GM18508 (cell line): Measurements from ENCODE around the gene SLC6A19.

Experiments
- ATAC-seq: cut with Tn5 transposase; IDR thresholded peaks from one replicate; pipeline ENCODE4 v1.9.1; 2021; ENCODE audit warnings: moderate number of reproducible peaks; ENCODE audit not compliant: insufficient read depth, unreplicated experiment

The SLC6A19 gene

DNA sequence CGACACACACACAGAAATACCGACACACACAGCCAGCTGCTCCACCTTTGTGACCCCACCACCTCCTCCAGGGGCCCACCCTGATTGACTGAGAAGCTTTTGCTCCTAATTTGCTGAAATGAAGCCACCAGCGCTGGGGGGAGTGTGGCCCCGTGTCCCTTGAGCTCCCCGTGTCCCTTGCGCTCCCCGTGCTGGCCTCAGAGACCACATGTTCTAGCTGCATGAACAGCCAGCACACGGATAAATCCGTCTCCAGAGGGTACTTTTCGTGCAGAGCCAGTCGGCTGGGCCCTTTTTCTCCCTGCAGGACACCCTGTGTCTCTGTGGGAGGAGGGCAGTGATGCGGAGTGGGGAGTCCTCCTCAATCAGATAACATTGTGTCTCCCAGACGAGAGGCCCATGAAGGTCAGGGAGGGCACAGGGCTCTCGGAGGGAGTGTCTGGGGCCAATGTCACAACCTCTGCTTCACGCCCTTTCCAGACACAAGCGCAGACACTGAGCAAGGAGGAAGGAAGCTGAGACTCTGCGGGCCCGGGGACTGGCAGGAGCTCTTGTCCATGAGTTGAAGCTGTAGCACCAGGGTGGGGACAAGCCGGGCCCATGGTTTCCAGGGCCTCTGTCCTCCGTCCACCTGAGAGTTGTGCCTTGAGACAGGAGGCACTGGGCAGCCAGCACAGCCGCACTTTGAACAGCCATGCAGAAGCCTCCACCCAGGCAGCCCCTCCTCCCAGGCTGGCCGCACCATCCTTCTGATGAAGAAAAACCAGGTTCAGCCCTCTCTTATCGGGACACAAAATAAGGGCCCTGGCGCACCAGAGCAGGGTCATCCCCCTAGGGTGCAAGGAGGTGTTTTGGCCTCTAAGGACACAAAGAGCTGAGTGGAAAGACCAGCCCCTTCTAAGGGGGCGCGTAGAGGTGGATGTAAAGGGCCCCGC, 36.4 kb upstream of the SLC6A19 start:
- no peak for ATAC-seq

DNA sequence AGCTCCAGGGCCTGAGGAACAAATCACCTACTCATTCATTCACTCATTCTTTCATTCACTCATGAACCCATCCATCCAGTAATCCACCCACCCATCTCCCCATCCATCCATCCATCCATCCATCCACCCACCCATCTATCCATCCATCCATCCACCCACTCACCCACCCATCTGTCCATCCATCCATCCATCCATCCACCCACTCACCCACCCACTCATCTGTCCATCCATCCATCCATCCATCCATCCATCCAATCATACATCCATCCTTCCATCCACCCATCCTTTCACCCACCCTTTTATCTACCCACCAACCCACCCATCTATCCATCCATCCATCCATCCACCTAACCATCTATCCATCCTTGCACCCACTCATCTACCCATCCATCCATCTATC, 35.5 kb upstream of the SLC6A19 start:
- ATAC-seq: no peak

GRCh38 chr5:1166370-1166769, 35.0 kb upstream of the SLC6A19 start:
- ATAC-seq: no peak

DNA sequence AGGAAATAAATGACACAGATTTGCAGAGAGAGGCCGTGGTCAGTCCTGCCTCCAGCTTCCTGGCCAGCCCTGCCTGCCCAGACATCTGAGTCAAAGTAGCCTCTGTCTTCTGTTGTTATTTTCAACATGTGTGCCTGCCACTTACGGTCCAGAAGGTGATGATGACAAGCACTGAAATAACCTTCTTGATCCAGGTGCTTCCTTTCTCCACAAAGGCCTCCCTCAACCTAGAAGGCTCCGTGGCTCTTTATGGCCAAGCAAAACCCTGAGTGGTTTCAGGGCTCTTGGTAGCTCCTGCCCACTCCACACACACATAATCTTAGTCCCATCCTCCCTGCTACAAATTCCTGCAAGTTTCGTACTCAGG, 34.1 kb upstream of the SLC6A19 start:
- no peak for ATAC-seq

DNA sequence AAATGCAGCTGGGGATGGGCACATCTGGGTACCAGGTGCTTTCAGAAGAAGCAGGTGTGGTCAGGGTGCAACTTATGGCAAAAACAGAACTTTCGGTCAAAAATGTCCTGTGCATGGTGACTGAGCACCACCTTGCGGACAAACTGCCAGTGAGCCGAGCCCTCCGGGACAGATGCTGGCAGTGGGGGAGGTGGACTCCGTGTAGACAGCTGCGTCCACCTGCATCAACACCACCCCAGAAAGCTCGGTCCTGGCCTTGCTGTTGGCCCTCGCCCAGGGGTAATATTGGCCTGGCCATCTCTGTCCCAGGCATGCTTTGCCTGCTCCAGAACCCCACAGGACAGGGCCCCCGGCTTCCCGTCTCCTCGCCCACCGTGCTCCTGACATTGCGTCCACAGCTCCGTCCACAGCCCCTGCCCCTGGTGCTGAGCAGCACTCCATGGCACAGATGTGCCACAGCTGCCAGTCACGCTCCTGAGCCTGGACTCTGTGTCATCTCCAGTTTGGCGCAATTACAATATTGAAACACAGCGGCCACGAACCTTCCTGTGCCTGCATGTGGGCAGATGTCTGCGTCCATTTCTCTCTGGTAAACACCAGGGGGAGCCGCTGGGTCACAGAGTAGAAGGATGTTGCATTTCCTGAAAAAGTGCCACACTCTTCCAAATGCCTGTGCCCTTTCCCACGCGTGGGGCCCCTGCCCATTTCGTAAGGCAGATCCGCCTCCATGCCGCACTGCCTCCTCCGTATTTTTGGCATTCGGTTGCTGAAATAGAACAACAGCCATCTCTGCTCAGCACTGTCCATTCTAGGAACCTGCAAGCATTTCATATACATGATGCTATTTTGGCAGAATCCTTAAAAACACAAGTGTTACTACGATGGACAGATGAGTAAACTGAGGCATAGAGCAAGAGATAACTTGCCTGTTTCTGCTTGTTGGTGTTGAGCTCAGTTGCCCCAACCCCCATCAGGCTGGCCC, 33.4 kb upstream of the SLC6A19 start:
- no peak for ATAC-seq

DNA sequence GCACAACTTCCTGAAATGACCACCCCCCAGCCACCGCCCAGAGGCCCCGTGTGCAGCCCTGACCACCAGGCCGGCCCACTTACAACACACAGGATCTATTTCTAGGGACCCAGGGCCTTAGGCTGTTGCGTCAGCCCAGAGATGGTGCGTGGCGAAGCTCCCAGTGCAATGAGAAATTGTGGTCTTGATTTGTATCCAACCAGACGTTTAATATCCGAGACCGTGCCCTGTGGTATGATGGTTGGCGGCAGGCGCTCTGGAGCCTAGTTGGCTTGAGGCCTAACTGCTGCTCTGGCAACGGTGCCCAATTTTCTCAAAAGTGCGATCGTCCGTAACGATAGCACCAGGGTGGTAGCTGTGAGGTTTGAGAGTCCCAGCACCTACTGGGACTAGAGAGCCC, 32.6 kb upstream of the SLC6A19 start:
- ATAC-seq: no peak

GRCh38 chr5:1169211-1170115, 31.9 kb upstream of the SLC6A19 start:
- no peak for ATAC-seq

- no peak for ATAC-seq
Measured at GRCh38 chr5:1171340-1171941, 30.0 kb upstream of the SLC6A19 start.

- ATAC-seq: no peak
Measured at GRCh38 chr5:1172007-1172581, 29.3 kb upstream of the SLC6A19 start.

DNA sequence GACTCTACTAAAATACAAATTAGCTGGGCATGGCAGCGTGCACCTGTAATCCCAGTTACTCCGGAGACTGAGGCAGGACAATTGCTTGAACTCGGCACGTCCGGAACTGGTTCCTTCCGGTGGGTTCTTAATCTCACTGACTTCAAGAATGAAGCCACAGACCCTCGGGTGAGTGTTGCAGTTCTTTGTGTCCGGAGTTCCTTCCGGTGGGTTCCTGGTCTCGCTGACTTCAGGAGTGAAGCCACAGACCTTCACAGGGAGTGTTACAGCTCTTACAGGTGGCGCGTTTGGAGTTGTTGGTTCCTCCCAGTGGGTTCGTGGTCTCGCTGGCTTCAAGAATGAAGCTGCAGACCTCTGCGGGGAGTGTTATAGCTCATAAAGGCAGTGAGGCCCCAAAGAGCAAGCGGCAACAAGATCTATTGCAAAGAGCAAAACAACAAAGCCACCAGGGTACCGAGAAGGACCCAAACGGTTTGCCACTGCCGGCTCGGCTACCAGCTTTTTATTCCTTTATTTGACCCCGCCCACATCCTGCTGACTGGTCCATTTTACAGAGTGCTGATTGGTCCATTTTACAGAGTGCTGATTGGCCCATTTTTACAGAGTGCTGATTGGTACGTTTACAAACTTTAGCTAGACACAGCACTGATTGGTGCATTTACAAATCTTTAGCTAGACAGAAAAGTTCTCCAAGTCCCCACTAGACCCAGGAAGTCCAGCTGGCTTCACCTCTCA, 28.6 kb upstream of the SLC6A19 start:
- no peak for ATAC-seq

GRCh38 chr5:1173485-1174070, 27.8 kb upstream of the SLC6A19 start:
- ATAC-seq: no peak

DNA sequence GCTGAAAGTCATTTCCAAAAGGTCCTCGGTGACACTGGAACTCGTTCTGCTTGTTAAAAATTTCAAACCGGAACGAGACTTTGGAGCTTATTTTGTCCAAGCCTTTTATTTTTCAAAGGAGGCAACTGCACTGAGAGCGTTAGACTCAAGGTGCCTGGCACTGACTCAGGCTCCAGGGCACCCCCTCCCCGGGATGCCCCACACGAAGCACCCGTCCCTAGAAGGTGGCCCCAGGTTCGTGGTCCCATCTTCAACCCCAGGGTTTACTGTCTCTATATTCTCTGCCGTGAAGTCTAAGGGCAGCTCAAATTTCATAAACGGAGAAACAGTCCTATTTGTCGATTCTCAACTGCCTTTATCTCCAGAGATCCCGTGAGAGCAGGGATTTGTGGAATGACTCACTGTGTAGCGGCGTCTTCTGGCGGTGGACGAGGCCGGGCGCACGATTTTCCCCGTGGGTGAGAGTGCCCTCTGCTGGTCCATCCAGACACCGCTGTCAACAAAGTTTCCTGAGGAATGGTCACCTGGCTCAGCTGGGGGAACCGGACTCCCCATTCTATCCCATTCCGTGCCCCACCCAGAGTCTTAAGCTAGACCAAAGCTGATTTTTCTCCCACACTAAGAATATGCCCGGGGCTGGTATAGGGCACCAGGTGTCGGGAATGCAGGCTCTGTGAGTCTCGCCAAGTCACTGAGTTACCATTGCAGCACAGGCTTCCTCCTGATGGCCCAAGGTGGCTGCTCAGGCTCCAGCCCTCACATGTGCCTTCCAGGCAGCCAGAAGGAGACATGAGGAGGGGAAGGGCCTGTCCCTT, 27.1 kb upstream of the SLC6A19 start:
- ATAC-seq: no peak

GRCh38 chr5:1175015-1175414, 26.4 kb upstream of the SLC6A19 start:
- no peak for ATAC-seq

GRCh38 chr5:1175801-1176472, 25.5 kb upstream of the SLC6A19 start:
- ATAC-seq: no peak

DNA sequence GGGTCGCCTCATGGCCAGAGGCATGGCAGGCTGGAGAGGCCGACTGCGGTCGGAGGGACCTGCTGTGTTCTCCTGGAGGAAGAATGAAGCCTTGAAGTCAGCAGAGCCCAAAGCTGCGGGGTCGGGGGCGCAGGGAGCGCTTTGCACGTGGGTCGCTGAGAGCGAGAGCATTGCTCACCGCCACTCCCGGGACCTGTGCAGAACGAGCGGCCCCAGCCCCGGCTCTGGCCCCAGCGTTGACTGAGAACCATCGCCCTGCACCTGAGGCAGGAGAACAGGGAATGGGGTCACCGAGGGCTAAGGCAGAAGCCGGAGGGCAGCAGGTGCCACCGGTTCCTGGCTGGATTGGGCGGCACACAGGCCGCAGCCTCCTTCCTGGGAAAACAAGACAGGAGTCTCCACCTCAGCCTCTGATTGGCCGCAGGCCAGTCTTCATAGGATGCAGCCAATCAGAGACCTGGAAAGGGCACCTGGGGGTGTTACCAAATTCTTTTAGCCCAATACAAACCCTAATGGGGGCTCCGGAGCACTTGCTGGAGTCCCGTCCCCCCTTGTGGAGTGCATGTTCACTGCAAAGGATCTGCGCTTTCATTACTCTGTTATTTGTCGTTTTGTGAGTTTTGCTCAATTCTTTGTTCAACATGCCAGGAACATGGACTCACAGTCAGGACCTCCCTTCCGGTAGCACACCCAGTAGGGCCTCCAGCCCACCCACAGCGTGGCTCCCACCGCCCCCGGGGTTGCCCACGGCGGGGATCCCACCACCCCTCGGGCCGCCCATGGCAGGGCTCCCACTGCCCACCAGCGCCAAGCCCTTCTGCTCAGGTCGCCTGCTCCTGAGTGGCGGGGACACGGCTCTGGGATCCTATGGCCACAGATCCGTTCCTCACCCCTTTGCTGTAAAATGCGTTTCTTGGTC, 24.7 kb upstream of the SLC6A19 start:
- no peak for ATAC-seq
